HEK293T (cell line): ENCODE measurements around the gene TMEM61.

Source experiments
- CTCF ChIA-PET: fragments of 350-600 bp; formaldehyde crosslinking; extraction: SDS; loops from one replicate; lab custom pipeline; 2021; ENCODE audit warnings: antibody characterized with exemption, inconsistent platforms; lab: Yijun Ruan, JAX
- POLR2A ChIA-PET: fragments of 350-600 bp; formaldehyde crosslinking; extraction: SDS; loops from one replicate; lab custom pipeline; 2020; ENCODE audit warnings: antibody characterized with exemption, inconsistent platforms; lab: Yijun Ruan, JAX
- DNase-seq: peaks from one replicate; pipeline ENCODE4 v3.0.0; 2012; ENCODE audit warnings: mixed read lengths; ENCODE audit errors: extremely low spot score
- ARNT ChIP-seq: fragments of 450-650 bp; IDR thresholded peaks from 2 replicates; pipeline ENCODE4 v1.6.1; 2017; ENCODE audit warnings: mild to moderate bottlenecking
- BHLHE40 ChIP-seq: fragments of 450-650 bp; IDR thresholded peaks from 2 replicates; pipeline ENCODE4 v1.6.1; 2016; ENCODE audit warnings: mild to moderate bottlenecking, moderate library complexity, borderline replicate concordance
- CTBP1 ChIP-seq: fragments of 450-650 bp; IDR thresholded peaks from 2 replicates; pipeline ENCODE4 v1.6.1; 2016; ENCODE audit warnings: borderline replicate concordance
- ELF4 ChIP-seq: fragments of 450-650 bp; IDR thresholded peaks from 2 replicates; pipeline ENCODE4 v1.6.1; 2017; ENCODE audit warnings: antibody characterized with exemption
- FOXA1 ChIP-seq: fragments of 450-650 bp; IDR thresholded peaks from 2 replicates; pipeline ENCODE4 v1.6.1; 2016; ENCODE audit warnings: mild to moderate bottlenecking
- FOXK2 ChIP-seq: fragments of 450-650 bp; IDR thresholded peaks from 2 replicates; pipeline ENCODE4 v1.6.1; 2016; ENCODE audit warnings: mild to moderate bottlenecking
- FOXM1 ChIP-seq: fragments of 450-650 bp; IDR thresholded peaks from 2 replicates; pipeline ENCODE4 v1.6.1; 2017; ENCODE audit warnings: mild to moderate bottlenecking, borderline replicate concordance
- HDGF ChIP-seq: fragments of 450-650 bp; IDR thresholded peaks from 2 replicates; pipeline ENCODE4 v1.6.1; 2017; ENCODE audit warnings: antibody characterized with exemption, borderline replicate concordance
- L3MBTL2 ChIP-seq: fragments of 450-650 bp; conservative IDR thresholded peaks from 2 replicates; pipeline ENCODE4 v1.6.1; 2016; ENCODE audit warnings: mild to moderate bottlenecking
- LEF1 ChIP-seq: fragments of 450-650 bp; IDR thresholded peaks from 2 replicates; pipeline ENCODE4 v1.6.1; 2017; ENCODE audit warnings: mild to moderate bottlenecking, borderline replicate concordance
- NFRKB ChIP-seq: fragments of 450-650 bp; IDR thresholded peaks from 2 replicates; pipeline ENCODE4 v1.6.1; 2016; ENCODE audit warnings: mild to moderate bottlenecking, moderate library complexity
- PKNOX1 ChIP-seq: fragments of 450-650 bp; IDR thresholded peaks from 2 replicates; pipeline ENCODE4 v1.6.1; 2016
- SP1 ChIP-seq: fragments of 450-650 bp; IDR thresholded peaks from 2 replicates; pipeline ENCODE4 v1.6.1; 2017
- SUZ12 ChIP-seq: fragments of 450-650 bp; IDR thresholded peaks from 2 replicates; pipeline ENCODE4 v1.6.1; 2016; ENCODE audit warnings: mild to moderate bottlenecking
- TARDBP ChIP-seq: fragments of 450-650 bp; IDR thresholded peaks from 2 replicates; pipeline ENCODE4 v1.6.1; 2016
- ZNF384 ChIP-seq: fragments of 450-650 bp; IDR thresholded peaks from 2 replicates; pipeline ENCODE4 v1.6.1; 2016

Gene TMEM61

DNA sequence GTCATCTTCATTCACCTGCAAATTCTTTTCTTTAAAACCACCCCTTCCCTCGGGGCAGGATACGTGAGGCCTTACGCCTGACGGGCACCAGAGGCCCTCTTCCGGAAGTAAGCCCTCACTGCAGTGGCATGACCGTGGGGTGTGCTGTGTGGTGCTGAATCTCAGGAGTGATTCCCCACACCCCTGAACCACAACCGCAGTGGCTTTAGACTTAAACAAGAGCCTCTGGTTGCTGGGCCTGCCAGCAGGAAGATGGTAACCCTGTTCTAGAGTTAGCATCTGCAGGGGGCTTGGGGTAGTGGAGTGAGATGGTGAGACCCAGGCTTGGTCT, 30.4 kb downstream of the TMEM61 start:
- ChIA-PET POLR2A (no interaction called here), CTCF (no interaction called here)
- DNase-seq, result no peak
- no peak for TF ChIP-seq LEF1
- no peak for TF ChIP-seq ELF4
- TF ChIP-seq ZNF384, result no peak
- TF ChIP-seq CTBP1, result no peak
- TF ChIP-seq L3MBTL2, result no peak
- TF ChIP-seq FOXA1, result no peak
- no peak for TF ChIP-seq BHLHE40
- no peak for TF ChIP-seq SP1
- no peak for TF ChIP-seq SUZ12
- no peak for TF ChIP-seq NFRKB
- no peak for TF ChIP-seq FOXK2

GRCh38 chr1:55012661-55013060, 32.2 kb downstream of the TMEM61 start:
- CTCF ChIA-PET, result no interaction called here
- POLR2A ChIA-PET, result no interaction called here
- DNase-seq, result no peak
- TF ChIP-seq ELF4, result no peak
- no peak for TF ChIP-seq FOXA1
- TF ChIP-seq ZNF384, result no peak
- TF ChIP-seq ARNT, result no peak
- TF ChIP-seq CTBP1, result no peak
- TF ChIP-seq SP1, result no peak
- no peak for TF ChIP-seq NFRKB
- TF ChIP-seq PKNOX1, result no peak; the same call in 1 of the 2 replicates
- TF ChIP-seq SUZ12, result no peak
- TF ChIP-seq TARDBP, result no peak
- no peak for TF ChIP-seq FOXK2
- TF ChIP-seq FOXM1, result no peak
- TF ChIP-seq BHLHE40, result no peak
- TF ChIP-seq L3MBTL2, result no peak
- no peak for TF ChIP-seq LEF1
- no peak for TF ChIP-seq HDGF

DNA sequence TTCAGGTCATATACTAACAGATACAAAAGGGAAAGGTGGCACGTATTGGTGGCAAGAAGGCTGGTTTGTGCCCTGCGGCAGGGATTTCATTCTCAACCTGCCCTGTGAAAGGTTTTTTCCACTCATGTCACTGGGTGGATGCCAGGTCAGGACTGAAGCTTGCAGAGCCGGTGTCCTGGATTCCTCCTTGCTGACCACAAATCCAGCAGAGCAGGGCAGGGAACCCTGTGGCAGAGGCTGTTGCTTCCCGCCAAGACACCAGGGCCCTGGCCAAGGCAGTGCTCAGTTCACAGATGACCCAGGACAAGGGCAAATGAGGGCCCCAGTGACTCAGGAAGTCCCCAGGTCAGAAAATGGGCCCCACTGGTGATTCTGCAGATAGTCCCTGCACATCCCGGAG, 34.7 kb downstream of the TMEM61 start:
- POLR2A ChIA-PET, result interaction anchor here (1.0 kb wide), 1 partner anchor 65 kb away, joined by 3 read pairs; no protein-coding TSS in a partner anchor
- CTCF ChIA-PET, result interaction anchor here (1.8 kb wide), 1 partner anchor 64 kb away, joined by 6 read pairs; no protein-coding TSS in a partner anchor
- DNase-seq, result no peak
- TF ChIP-seq SUZ12 (no peak), BHLHE40 (no peak), NFRKB (no peak), FOXK2 (no peak), PKNOX1 (no peak), HDGF (no peak), LEF1 (no peak), SP1 (no peak), FOXA1 (no peak), CTBP1 (no peak), TARDBP (no peak), FOXM1 (no peak), ARNT (no peak), L3MBTL2 (no peak), ZNF384 (no peak), ELF4 (no peak)

DNA sequence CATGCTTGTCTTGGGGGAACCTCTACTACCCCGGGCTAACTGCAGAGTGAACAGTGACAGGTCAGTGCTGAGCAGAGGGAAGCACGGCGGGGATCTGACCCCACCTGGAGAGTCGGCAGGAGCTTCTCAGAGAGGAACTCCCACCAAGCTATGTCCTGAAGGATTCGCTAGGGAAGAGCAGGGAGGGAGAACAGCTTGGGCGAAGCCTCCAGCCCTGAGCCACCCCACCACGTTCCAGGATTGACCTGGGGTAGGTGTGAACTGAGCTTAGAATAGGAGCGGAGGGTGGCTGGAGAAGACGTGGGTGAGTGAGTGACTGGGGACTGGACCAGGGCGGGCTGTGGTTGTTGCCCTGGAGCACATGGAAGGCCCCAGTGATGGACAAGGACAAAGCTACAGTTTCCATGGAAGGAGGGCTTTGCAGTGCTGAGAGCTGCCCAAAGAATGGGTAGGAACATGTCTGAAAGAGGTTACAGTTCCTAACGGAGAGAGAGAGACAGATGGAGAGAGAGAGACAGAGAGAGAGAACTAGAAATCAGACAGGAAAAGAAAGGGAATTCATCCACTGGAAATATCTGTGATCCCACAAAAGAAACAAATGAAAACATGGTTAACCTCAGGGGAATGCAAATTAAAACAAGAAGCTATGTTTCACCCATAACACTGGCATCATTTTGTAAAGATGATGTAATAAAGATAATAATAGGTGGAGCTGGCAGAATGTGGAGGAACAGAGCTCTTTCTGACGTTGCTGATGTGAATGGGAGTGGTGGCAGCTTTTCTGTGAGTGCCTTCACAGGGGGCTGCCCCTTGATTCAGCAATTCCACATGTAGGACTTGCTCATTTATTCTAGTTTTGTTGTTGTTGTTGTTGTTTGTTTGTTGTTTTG, 35.5 kb downstream of the TMEM61 start:
- TF ChIP-seq LEF1 (no peak), L3MBTL2 (no peak), ELF4 (no peak), FOXM1 (no peak), PKNOX1 (no peak), CTBP1 (no peak), TARDBP (no peak), FOXK2 (no peak), ARNT (no peak)
- ChIA-PET CTCF (interaction anchor here (0.6 to 1.8 kb wide), 4 partner anchors 20 to 263 kb away, joined by 3 to 6 read pairs (median 4); no protein-coding TSS in a partner anchor), POLR2A (no interaction called here)
- no peak for DNase-seq

GRCh38 chr1:55018395-55018794, 38.0 kb downstream of the TMEM61 start:
- DNase-seq, result no peak
- TF ChIP-seq SUZ12 (no peak), PKNOX1 (no peak), FOXK2 (no peak), CTBP1 (no peak)
- POLR2A ChIA-PET, result no interaction called here
- CTCF ChIA-PET, result interaction anchor here (0.6 to 1.8 kb wide), 2 partner anchors 74 to 215 kb away, joined by 3 to 5 read pairs; no protein-coding TSS in a partner anchor
